Vein endothelial cell (primary cell): ENCODE results near the gene ZNF540. TPM values are rescaled to one million over a fixed set of nuclear protein-coding genes. Genes with fewer than 3 reads are reported as not detected.

Experiments used
- total RNA-seq: library from RNA; depleted of rRNA; stranded (reverse); fragments of >200 nt; gene quantifications from 2 replicates; pipeline ENCODE4 v1.2.3, GENCODE V29; 2012

The ZNF540 gene
- total RNA-seq = 0.19 and 0.33 TPM in 2 replicates

DNA sequence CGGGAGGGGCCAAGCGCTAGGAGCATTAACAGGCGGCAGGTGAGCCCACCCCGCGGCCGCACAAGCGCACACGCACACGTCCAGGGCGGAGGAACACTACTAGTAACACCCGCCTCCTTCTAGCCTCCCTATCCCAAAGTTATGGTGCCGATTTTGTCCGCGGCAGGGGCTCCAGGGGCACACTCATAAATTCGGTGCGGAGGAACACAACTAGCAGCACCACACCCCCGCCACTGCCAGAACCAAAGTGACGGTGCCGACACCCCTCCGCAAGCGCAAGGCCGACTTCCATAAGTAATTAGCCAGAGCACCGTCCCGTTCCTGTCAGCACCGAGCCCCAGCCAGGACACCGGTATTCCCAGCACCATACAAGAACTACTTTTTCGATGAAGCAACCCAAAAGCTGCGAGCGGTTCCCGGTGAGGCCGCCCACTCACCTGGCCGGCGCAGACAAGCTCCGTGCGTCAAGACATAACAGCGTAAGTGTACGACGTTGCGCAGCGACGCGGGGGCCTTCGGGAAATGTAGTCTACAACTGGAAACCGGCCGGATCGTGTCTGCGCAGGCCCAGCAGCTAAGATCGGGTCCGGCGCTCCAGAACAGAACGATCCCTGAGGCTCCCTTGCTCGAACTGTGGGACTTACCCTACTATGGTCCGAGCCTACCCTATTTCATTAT, at the start of gene ZNF540, which contains the start of gene ZNF571:
Gene ZNF540, plus strand, starts transcription at position 573 of the 678 bp plus-strand sequence. CDS start 3,572 bp downstream, outside the sequence.
Gene ZNF571, minus strand, starts transcription at position 489 of the 678 bp plus-strand sequence. CDS start 8,116 bp downstream, outside the sequence.

DNA sequence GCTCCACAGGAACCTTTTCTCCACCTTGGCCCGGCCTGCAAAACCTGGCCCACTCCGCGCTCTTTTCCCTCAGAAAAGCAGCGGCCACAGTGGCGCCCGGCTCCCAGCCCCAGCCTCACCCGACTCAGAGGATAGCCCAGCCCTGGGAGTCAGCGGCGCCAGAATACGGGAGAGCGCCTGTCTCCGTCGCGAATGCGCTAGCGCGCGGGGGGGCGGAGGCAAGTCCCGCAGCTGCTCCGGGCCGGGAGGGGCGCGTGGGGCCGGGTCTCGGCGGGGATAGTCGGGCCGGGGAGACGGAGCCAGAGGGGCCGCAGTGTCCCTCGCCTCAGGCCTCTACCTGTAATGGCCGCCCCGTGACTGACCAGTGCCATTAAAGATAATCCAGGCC, 60.6 kb downstream of the ZNF540 start, which contains the start of gene ZFP30:
Gene ZFP30, minus strand, starts transcription at position 165 of the 388 bp plus-strand sequence. CDS start 7,643 bp downstream, outside the sequence.

Other genes with a start within 250 kb of the ZNF540 start
- gene ZNF527, start 223.8 kb upstream of the ZNF540 start, total RNA-seq = 3.5 and 5.6 TPM in 2 replicates
- gene ZNF569, start 127.4 kb upstream of the ZNF540 start, total RNA-seq = 4.6 and 5.8 TPM in 2 replicates
- gene ZNF570, start 125.5 kb upstream of the ZNF540 start, total RNA-seq = 6.2 and 7.5 TPM in 2 replicates
- gene ZNF793, start 87.9 kb upstream of the ZNF540 start, total RNA-seq = 0.86 and 0.98 TPM in 2 replicates
- 1.7 and 2.0 TPM in 2 replicates for gene ZNF571, start 84 bp upstream of the ZNF540 start, total RNA-seq
- 11.4 and 15.4 TPM in 2 replicates for gene ZFP30, start 60.6 kb downstream of the ZNF540 start, total RNA-seq
- gene ZNF607, start 124.9 kb downstream of the ZNF540 start, total RNA-seq = 2.5 and 2.9 TPM in 2 replicates
- 4.9 and 6.3 TPM in 2 replicates for gene ZNF573, start 184.7 kb downstream of the ZNF540 start, total RNA-seq